MCF 10A (cell line): ENCODE results near the gene GCNT4. TPM values are rescaled to one million over a fixed set of nuclear protein-coding genes. Genes with fewer than 3 reads are reported as not detected.

ENCODE experiments used
- BruUV-seq: library from RNA; stranded (reverse); fragments of 400-500 nt; replicated peaks from 2 replicates; lab custom pipeline; 2021; lab: Mats Ljungman, UMichigan
- CTCF ChIA-PET: fragments of 300-600 bp; sonication (Branson Sonifier 250); formaldehyde crosslinking; extraction: SDS; loops from one replicate; lab custom pipeline; 2021; ENCODE audit warnings: antibody characterized with exemption, inconsistent platforms; lab: Yijun Ruan, JAX
- POLR2A ChIA-PET: fragments of 300-600, 350-650 bp; sonication (Branson Sonifier 250); formaldehyde crosslinking; extraction: SDS; loops from one replicate; lab custom pipeline; 2020; ENCODE audit warnings: antibody characterized with exemption, inconsistent platforms; lab: Yijun Ruan, JAX
- DNase-seq: peaks from one replicate; pipeline ENCODE4 v3.0.0-alpha.2; 2018; ENCODE audit not compliant: unreplicated experiment
- H3K27ac Mint-ChIP-seq: one replicate; pipeline ENCODE4 v1.8.0; 2022; ENCODE audit warnings: mild to moderate bottlenecking, low read depth, mixed read lengths; ENCODE audit not compliant: unreplicated experiment
- H3K27me3 Mint-ChIP-seq: one replicate; pipeline ENCODE4 v1.8.0; 2022; ENCODE audit warnings: mixed read lengths; ENCODE audit not compliant: insufficient read depth, unreplicated experiment
- H3K36me3 Mint-ChIP-seq: one replicate; pipeline ENCODE4 v1.8.0; 2022; ENCODE audit warnings: mild to moderate bottlenecking, moderate library complexity, mixed read lengths; ENCODE audit not compliant: insufficient read depth, unreplicated experiment
- H3K4me1 Mint-ChIP-seq: one replicate; pipeline ENCODE4 v1.8.0; 2022; ENCODE audit warnings: mixed read lengths; ENCODE audit not compliant: insufficient read depth, unreplicated experiment
- H3K4me3 Mint-ChIP-seq: one replicate; pipeline ENCODE4 v1.8.0; 2022; ENCODE audit warnings: mild to moderate bottlenecking, moderate library complexity, mixed read lengths; ENCODE audit not compliant: unreplicated experiment
- H3K9me3 Mint-ChIP-seq: one replicate; pipeline ENCODE4 v1.8.0; 2022; ENCODE audit warnings: mixed read lengths; ENCODE audit not compliant: unreplicated experiment
- intact Hi-C: fragments of 100-400 bp; cut with micrococcal nuclease; formaldehyde crosslinking; loops from 2 replicates; pipeline ENCODE4 v1.14.1; 2022
- total RNA-seq: library from RNA; stranded (reverse); gene quantifications from 2 replicates; pipeline ENCODE4 v1.2.3, GENCODE V29; 2022
- TF ChIP-seq, protein P1 (sequence below): fragments of 200-600 bp; IDR thresholded peaks from one replicate; pipeline ENCODE4 v1.8.0; 2022; ENCODE audit warnings: antibody characterized with exemption, mild to moderate bottlenecking; ENCODE audit not compliant: unreplicated experiment

Gene GCNT4
- total RNA-seq, 1 experiment from 2014 or later = 1.4 TPM

DNA sequence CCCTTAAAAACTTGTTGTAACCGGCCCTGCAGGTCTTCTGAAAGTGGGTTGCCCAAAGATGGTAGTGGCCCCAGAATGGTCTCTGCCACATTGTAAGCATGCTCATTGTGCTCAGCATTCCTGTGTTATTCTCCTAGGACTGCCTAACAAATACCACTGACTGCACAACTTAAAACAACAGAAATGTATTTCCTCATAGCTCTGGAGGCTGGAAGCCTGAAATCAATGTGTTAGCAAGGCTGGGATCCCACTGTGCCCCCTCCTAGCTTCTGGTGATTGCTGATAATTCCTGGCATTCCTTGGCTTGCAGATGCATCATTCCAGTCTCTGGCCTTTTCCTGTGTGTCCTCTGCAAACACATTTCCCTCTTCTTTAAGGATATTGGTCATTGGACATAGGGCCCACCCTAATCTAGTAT is 3.4 kb upstream of the GCNT4 start:
- TF ChIP-seq, protein P1, sequence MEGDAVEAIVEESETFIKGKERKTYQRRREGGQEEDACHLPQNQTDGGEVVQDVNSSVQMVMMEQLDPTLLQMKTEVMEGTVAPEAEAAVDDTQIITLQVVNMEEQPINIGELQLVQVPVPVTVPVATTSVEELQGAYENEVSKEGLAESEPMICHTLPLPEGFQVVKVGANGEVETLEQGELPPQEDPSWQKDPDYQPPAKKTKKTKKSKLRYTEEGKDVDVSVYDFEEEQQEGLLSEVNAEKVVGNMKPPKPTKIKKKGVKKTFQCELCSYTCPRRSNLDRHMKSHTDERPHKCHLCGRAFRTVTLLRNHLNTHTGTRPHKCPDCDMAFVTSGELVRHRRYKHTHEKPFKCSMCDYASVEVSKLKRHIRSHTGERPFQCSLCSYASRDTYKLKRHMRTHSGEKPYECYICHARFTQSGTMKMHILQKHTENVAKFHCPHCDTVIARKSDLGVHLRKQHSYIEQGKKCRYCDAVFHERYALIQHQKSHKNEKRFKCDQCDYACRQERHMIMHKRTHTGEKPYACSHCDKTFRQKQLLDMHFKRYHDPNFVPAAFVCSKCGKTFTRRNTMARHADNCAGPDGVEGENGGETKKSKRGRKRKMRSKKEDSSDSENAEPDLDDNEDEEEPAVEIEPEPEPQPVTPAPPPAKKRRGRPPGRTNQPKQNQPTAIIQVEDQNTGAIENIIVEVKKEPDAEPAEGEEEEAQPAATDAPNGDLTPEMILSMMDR = no peak
- H3K4me1 Mint-ChIP-seq = peaks cover 14% of the 10 kb centered on the region
- H3K27me3 Mint-ChIP-seq = no peaks in the 10 kb centered on the region
- ChIA-PET CTCF (interaction anchor here (0.5 to 2.5 kb wide), 5 partner anchors 17 to 210 kb away, joined by 3 to 7 read pairs (median 5); no protein-coding TSS in a partner anchor), POLR2A (interaction anchor here (1.1 kb wide), 1 partner anchor 9 kb away, joined by 3 read pairs; no protein-coding TSS in a partner anchor)
- intact Hi-C loops = loop anchor here (10.0 kb wide), 1 partner anchor 179 kb away; the partner anchor contains the start of gene ANKRD31
- H3K27ac Mint-ChIP-seq = no peak overlapping the region
- no peak for DNase-seq
- no TSS peak for BruUV-seq
- peaks cover 6% of the 10 kb centered on the region for H3K36me3 Mint-ChIP-seq
- no peaks in the 10 kb centered on the region for H3K9me3 Mint-ChIP-seq
- no peak overlapping the region for H3K4me3 Mint-ChIP-seq

DNA sequence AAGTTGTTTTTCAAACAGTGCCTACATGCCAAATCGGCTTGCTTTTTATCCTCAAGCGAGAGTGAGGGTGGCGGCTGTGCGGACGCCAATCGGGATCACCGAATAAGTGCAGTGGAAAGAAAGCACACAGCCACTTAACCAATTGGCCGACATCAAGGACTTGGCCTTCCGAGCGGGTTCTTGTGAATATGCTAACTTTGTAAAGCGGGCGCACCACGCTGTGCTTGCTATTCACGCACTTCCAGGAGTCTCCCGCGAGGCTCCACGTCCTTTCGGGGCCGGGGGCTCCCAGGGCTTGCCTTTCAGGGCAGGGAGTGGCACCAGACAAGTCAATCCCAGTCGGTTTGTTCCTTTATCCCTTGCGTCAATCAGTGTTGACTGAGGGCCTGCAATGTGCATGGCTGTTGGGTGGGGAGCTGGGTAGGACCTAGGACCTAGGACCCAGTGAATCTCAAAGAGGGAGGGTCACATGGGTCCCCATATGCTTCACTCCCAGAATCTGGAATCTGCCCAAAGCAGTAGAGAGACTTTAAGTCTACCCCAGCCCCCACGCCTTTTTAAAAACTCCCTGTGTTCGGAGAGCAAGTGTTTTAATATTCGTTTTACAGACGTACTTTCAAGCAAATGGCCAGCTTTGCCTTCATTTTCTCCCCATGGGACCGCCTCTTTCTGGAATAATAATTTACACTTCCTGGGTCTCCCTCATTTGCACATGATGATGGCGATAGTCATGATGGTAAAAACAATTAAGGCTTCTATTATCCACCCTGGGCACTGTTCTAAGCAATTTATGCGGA is 2.0 kb upstream of the GCNT4 start:
- ChIA-PET POLR2A (interaction anchor here (0.6 to 2.7 kb wide), 19 partner anchors 8 to 670 kb away, joined by 3 to 20 read pairs (median 4); partner anchors contain the start of genes ANKRD31 and HMGCR), CTCF (interaction anchor here (0.6 to 2.5 kb wide), 18 partner anchors 10 to 1613 kb away, joined by 3 to 12 read pairs (median 4); no protein-coding TSS in a partner anchor)
- no peak for DNase-seq
- Mint-ChIP-seq H3K27me3 (no peaks in the 10 kb centered on the region), H3K36me3 (peaks cover 6% of the 10 kb centered on the region), H3K27ac (peak overlapping the region; percentile 79), H3K4me3 (peak overlapping the region; percentile 87), H3K4me1 (peaks cover 25% of the 10 kb centered on the region), H3K9me3 (no peaks in the 10 kb centered on the region)
- no TSS peak for BruUV-seq
- intact Hi-C loops = loop anchor here (5.0 to 10.0 kb wide), 4 partner anchors 58 to 180 kb away; partner anchors contain the start of gene ANKRD31
- TF ChIP-seq, protein P1 = no peak

DNA sequence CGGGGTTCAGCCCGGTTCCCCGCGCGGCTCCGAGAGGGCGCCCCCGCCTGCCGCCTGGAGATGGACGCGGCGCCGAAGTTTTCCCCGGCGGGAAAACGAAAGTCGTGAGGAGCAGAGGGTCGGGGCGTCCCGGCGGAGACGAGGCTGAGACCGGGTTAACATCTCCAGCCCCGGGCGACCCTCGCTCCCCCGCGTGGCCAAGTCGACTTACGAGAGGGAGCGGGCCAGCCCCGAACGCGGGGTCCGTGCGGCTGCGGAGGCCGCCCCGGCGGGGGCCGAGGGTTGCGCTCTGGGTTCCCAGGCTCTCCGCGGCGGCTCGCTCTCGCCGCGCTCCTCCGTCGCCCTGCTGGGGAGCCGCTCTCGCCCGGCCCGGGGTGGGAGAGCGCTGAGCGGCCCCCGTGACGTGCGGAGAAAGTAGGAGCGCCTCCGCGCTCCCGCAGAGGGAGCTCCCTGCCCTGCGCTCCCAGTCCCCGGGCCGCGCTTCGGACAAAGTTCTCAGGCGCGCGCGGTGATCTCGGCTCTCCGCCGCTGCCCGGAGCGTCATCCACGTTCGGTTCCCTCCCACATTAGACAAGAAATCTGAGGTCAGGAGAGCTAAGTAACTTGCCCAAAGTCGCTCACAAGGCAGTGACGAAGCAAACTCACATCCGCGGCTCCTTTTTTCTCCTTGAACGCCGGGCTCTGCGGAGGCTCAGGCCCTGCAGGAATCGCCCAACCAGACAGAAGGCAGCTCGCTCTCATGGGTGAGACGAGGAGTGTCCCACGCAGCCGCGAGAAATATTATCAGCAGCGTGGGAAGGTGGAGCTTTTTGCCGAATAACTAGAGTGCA is 1.2 kb upstream of the GCNT4 start:
- POLR2A ChIA-PET = interaction anchor here (0.6 to 2.7 kb wide), 22 partner anchors 11 to 671 kb away, joined by 3 to 20 read pairs (median 4); partner anchors contain the start of genes ANKRD31 and HMGCR
- H3K9me3 Mint-ChIP-seq = no peaks in the 10 kb centered on the region
- DNase-seq = peak; percentile 67
- CTCF ChIA-PET = interaction anchor here (0.6 to 2.5 kb wide), 17 partner anchors 9 to 1612 kb away, joined by 3 to 12 read pairs (median 4); no protein-coding TSS in a partner anchor
- peak overlapping the region; percentile 87 for H3K4me3 Mint-ChIP-seq
- intact Hi-C loops = loop anchor here (1.0 to 10.0 kb wide), 5 partner anchors 59 to 284 kb away; partner anchors contain the start of genes ANKRD31 and HMGCR
- no peaks in the 10 kb centered on the region for H3K27me3 Mint-ChIP-seq
- TF ChIP-seq, protein P1 = peak; percentile 19
- H3K36me3 Mint-ChIP-seq = peaks cover 6% of the 10 kb centered on the region
- H3K27ac Mint-ChIP-seq = peak overlapping the region; percentile 79
- no TSS peak for BruUV-seq
- H3K4me1 Mint-ChIP-seq = peaks cover 25% of the 10 kb centered on the region
